Activated gamma-delta T cell (primary cell): ENCODE data around the gene CTBP2.

Experiments
- DNase-seq: peaks from one replicate; lab custom pipeline; 2025; lab: John Stamatoyannopoulos, UW

Gene CTBP2

DNA sequence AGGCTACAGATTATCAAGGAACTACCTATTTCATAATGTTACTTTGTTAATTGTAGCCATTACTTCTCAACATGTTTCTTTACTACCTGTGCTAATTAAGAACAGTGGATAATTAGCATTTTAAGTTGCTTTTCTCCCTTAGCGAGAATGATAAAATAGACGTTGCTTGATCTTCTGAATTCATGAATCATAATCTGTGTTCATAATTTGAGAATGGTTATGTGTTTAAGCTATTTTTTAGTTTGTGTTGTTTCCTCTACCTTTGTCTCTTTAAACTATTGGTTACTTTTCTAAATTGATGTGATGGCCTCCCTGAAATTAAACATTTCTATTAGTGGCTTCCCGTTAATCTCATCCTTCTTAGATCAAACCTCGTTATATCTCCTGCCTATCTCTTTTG, 218.5 kb downstream of the CTBP2 start, which contains the start of gene ZRANB1:
TSS of gene ZRANB1 (plus strand) at position 301 of the 400 bp plus-strand sequence. CDS start 371 bp downstream, outside the sequence.
- no peak for DNase-seq

DNA sequence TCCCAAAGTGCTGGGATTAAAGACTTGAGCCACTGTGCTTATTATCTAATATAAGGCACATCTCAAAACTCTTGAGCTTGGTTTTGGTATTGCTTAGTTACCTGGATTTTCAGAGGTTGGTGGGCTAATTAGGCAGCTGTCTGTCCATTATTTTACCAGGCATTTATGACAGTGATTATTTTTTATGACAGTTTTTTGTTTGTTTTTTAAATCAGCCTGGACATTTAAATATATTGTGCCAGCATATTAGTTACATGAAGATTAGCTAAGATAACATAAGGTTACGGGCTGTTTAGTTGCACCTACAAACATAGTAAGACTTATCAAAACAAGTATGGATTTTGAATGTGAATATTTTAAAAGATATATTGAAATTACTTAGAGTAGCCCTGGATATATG, 221.1 kb downstream of the CTBP2 start:
- no peak for DNase-seq

DNA sequence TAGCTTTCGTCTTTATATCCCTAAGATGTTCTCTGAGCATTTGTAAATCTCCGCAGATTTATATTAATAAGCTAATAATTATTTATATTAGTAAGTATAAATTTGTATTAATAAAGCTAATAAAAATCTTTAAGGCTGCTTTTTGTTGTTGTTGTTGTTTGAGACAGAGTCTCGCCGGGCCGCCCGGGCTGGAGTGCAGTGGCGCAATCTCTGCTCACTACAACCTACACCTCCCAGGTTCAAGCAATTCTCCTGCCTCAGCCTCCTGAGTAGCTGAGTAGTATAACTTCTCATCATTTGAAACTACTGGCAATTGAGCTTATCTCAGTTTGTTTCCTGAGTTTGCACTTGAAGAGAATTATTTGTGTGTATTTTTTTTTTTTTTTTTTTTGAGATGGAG, 223.6 kb downstream of the CTBP2 start:
- DNase-seq, result no peak

DNA sequence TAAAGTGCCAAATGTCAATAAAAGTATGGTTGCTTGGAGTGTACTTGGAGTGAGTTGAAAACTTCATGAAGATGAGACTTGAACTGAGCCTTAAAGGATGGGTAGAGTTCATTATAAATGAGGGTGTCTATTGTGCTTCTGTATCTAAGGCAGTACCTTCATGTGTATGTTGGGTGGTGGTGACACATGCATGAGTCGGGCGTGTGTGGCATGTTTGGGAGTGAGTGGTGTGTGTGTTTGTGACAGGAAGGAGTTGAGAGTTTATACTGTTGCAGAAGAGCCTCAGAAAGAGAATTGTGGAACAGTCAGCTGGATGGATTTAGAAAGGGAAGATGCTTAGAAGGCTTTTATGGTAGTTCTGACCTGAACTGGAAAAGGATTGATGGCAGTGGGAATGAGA, 224.4 kb downstream of the CTBP2 start:
- DNase-seq, result no peak
